Mesothelial cell of epicardium (in vitro differentiated cells): Measurements from ENCODE around the gene TMEM161A. TPM values are rescaled to one million over a fixed set of nuclear protein-coding genes. Genes with fewer than 3 reads are reported as not detected.
"Not testable (repeated sequence)": the region's sequence is repeated elsewhere in the genome, so short reads cannot be mapped to it uniquely, and the experiment has no call there.

Source experiments
- DNase-seq, 2 experiments: peaks; one replicate each; pipeline ENCODE4 v3.0.0; 2021; ENCODE audit warnings: low spot score in 2 of 2; ENCODE audit not compliant: unreplicated experiment in 2 of 2
- H3K27ac Mint-ChIP-seq: 2 replicates; pipeline ENCODE4 v1.8.0; 2021; ENCODE audit warnings: mixed read lengths
- H3K27me3 Mint-ChIP-seq: 2 replicates; pipeline ENCODE4 v1.8.0; 2021; ENCODE audit warnings: low read depth, mixed read lengths
- H3K36me3 Mint-ChIP-seq: 2 replicates; pipeline ENCODE4 v1.8.0; 2021; ENCODE audit warnings: mixed read lengths
- H3K4me1 Mint-ChIP-seq: 2 replicates; pipeline ENCODE4 v1.8.0; 2021; ENCODE audit warnings: mixed read lengths
- H3K4me3 Mint-ChIP-seq: 2 replicates; pipeline ENCODE4 v1.8.0; 2021; ENCODE audit warnings: mild to moderate bottlenecking, moderate library complexity, mixed read lengths
- H3K9me3 Mint-ChIP-seq: 2 replicates; pipeline ENCODE4 v1.8.0; 2021; ENCODE audit warnings: mixed read lengths
- CTCF ChIP-seq: fragments of 200-600 bp; sonication (generic); IDR thresholded peaks from one replicate; pipeline ENCODE4 v1.5.0; 2021; ENCODE audit warnings: antibody characterized with exemption; ENCODE audit not compliant: unreplicated experiment
- total RNA-seq: library from RNA; stranded (reverse); gene quantifications from 3 replicates; pipeline ENCODE4 v1.2.1, GENCODE V29; 2021

Gene TMEM161A
- total RNA-seq, 1 donor from 2014 or later = 45.5 TPM

- H3K27me3 Mint-ChIP-seq = peaks cover 13% of the 10 kb centered on the region
- no peak for TF ChIP-seq CTCF
- DNase-seq = no peak
- peaks cover 5% of the 10 kb centered on the region for H3K36me3 Mint-ChIP-seq
- no peak overlapping the region for H3K4me3 Mint-ChIP-seq
- peaks cover 25% of the 10 kb centered on the region for H3K4me1 Mint-ChIP-seq
- H3K27ac Mint-ChIP-seq = no peak overlapping the region
- H3K9me3 Mint-ChIP-seq = no peaks in the 10 kb centered on the region
These were observed 28.7 kb downstream of the TMEM161A start for GRCh38 chr19:19109601-19110000.

- peaks cover 5% of the 10 kb centered on the region for H3K36me3 Mint-ChIP-seq
- DNase-seq = no peak
- peak overlapping the region; percentile 47 for H3K27ac Mint-ChIP-seq
- peaks cover 27% of the 10 kb centered on the region for H3K4me1 Mint-ChIP-seq
- H3K9me3 Mint-ChIP-seq = no peaks in the 10 kb centered on the region
- H3K27me3 Mint-ChIP-seq = peaks cover 13% of the 10 kb centered on the region
- TF ChIP-seq CTCF = no peak
- H3K4me3 Mint-ChIP-seq = no peak overlapping the region
These were observed 30.6 kb downstream of the TMEM161A start for GRCh38 chr19:19107654-19108053.

DNA sequence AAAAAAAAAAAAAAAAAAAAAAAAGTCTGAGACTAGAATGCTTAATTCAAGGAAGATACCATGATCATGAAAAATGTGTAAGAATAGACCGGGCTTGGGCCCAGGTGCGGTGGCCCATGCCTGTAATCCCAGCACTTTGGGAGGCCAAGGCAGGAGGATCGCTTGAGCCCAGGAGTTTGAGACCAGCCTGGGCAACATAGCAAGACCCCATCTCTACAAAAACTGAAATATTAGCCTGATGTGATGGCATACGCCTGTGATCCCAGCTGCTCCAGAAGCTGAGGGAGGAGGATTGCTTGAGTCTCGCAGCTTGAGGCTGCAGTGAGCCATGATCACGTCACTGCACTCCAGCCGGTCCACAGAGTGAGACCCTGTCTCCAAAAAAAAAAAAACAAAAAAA, 31.3 kb downstream of the TMEM161A start:
- DNase-seq, H3K36me3 Mint-ChIP-seq, H3K27ac Mint-ChIP-seq, H3K9me3 Mint-ChIP-seq, H3K4me3 Mint-ChIP-seq: not testable (repeated sequence)
- peaks cover 13% of the 10 kb centered on the region for H3K27me3 Mint-ChIP-seq
- peaks cover 27% of the 10 kb centered on the region for H3K4me1 Mint-ChIP-seq

DNA sequence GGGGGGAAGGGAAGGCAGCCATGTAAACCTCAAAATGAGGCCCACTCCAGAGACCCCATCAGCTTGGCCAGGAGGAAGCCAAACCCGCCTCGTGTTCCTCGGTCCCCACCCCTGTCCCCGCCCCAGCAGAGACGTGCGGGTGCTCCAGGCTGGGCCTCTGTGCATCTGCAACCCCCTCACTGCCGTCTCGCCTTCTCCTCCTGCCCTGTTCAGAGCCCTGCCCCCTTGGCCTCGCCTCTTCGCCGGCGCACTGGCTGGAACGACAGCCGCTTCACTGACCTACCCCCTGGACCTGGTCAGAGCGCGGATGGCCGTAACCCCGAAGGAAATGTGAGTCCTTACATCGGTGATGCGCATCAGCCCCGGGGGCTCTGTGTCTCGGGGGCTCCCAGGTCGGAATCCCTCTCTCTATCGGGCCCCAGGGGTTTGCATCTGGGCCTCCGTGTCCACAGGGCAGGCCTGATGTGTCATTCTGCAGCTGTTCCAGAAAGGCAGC, 32.2 kb downstream of the TMEM161A start:
- Mint-ChIP-seq H3K27me3 (peaks cover 8% of the 10 kb centered on the region), H3K4me3 (peak overlapping the region; percentile 74), H3K4me1 (peaks cover 27% of the 10 kb centered on the region), H3K27ac (peak overlapping the region; percentile 96), H3K9me3 (no peaks in the 10 kb centered on the region), H3K36me3 (peaks cover 5% of the 10 kb centered on the region)
- TF ChIP-seq CTCF = no peak
- DNase-seq = no peak

GRCh38 chr19:19105365-19106055, 32.8 kb downstream of the TMEM161A start:
- peak; percentile 78 to 80 for DNase-seq
- peaks cover 27% of the 10 kb centered on the region for H3K4me1 Mint-ChIP-seq
- H3K9me3 Mint-ChIP-seq = no peaks in the 10 kb centered on the region
- peak overlapping the region; percentile 74 for H3K4me3 Mint-ChIP-seq
- TF ChIP-seq CTCF = no peak
- peaks cover 7% of the 10 kb centered on the region for H3K36me3 Mint-ChIP-seq
- peaks cover 3% of the 10 kb centered on the region for H3K27me3 Mint-ChIP-seq
- peak overlapping the region; percentile 96 for H3K27ac Mint-ChIP-seq

DNA sequence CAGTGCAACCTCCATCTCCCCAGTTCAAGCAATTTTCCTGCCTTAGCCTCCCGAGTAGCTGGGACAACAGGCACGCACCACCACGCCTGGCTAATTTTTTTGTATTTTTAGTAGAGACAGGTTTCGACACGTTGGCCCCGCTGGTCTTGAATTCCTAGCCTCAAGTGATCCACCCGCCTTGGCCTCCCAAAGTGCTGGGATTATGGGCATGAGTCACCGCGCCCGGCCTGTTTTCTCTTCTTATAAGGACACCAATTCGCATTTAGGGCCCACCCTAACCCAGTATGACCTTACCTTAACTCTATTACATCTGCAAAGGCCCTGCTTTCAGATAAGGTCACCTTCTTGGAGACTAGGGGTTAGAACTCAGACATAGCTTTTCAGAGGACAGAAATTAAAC, 35.1 kb downstream of the TMEM161A start:
- Mint-ChIP-seq H3K27ac (no peak overlapping the region), H3K4me1 (peaks cover 24% of the 10 kb centered on the region), H3K4me3 (no peak overlapping the region), H3K36me3 (peaks cover 7% of the 10 kb centered on the region), H3K27me3 (no peaks in the 10 kb centered on the region), H3K9me3 (no peaks in the 10 kb centered on the region)
- no peak for TF ChIP-seq CTCF
- DNase-seq = no peak

DNA sequence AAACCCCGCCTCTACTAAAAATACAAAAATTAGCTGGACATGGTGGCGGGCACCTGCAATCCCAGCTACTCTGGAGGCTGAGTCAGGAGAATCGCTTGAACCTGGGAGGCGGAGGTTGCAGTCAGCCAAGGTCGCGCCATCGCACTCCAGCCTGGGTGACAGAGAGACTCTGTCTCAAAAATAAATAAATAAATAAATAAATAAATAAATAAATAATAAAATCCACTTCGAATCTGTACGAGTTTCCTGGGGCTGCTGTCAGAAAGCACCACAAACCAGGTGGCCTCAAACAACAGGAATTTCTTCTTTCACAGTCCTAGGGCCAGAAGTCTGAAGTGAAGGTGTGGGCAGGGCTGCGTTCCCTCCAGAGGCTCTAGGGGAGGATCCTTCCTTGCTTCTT, 35.7 kb downstream of the TMEM161A start:
- H3K4me1 Mint-ChIP-seq = peaks cover 21% of the 10 kb centered on the region
- not testable (repeated sequence) for H3K27ac Mint-ChIP-seq, H3K36me3 Mint-ChIP-seq, H3K4me3 Mint-ChIP-seq, H3K9me3 Mint-ChIP-seq, DNase-seq, H3K27me3 Mint-ChIP-seq
